Keratinocyte (primary cell): Measurements from ENCODE around the gene SESN2.
A peak's percentile ranks its signal among the peaks of the same experiment; 100 is the strongest.

Experiments used
- CTCF ChIP-seq, 3 experiments: IDR thresholded peaks in 1 of 3; conservative IDR thresholded peaks in 1 of 3; optimal IDR thresholded peaks in 1 of 3; 2 replicates in 2 of 3; 3 replicates in 1 of 3; pipeline versions ENCODE3 to v1.5.1; 2011; ENCODE audit warnings: low read length in 3 of 3, mild to moderate bottlenecking in 3 of 3, moderate library complexity in 2 of 3, control low read depth in 1 of 3, inconsistent platforms in 1 of 3; ENCODE audit not compliant: insufficient read depth in 2 of 3; ENCODE audit errors: extremely low read depth in 1 of 3
- EZH2 ChIP-seq: IDR thresholded peaks from one replicate; pipeline ENCODE4 v1.6.1; 2012; ENCODE audit warnings: inconsistent platforms, mild to moderate bottlenecking, low read length, moderate library complexity

GRCh38 chr1:28248273-28249012 lies 10.9 kb upstream of the SESN2 start:
- TF ChIP-seq CTCF (optimal IDR thresholded peaks at IDR 0.05 in 1 of 3, IDR thresholded peaks at IDR 0.05 in 1 of 3, conservative IDR thresholded peaks at IDR 0.05 in 1 of 3; ENCODE audit: extremely low read depth in 1 of 3, insufficient read depth in 2 of 3, low read length in 3 of 3), result peak; percentile 86 to 95 (median 89)
- no peak for TF ChIP-seq EZH2
